ENCODE data around the gene TCP11.

- no peak for TF ChIP-seq POLR2A (IDR thresholded peaks at IDR 0.05)
- TF ChIP-seq CTCF (IDR thresholded peaks at IDR 0.05) = no peak
Measured at GRCh38 chr6:35079311-35080000, 61.7 kb downstream of the TCP11 start.

Data from Peyer's patch (tissue), 4 donors.